ENCODE data around the gene PASK. TPM values are rescaled to one million over a fixed set of nuclear protein-coding genes. Genes with fewer than 3 reads are reported as not detected.

PASK gene
- total and polyA plus RNA-seq, 9 of the 15 experiments (the other 6 are each of a cell fraction or from before 2014, with no cell fraction given), result 1.5 to 30.3 (median 9.9) TPM

- POLR2A ChIA-PET, result interaction anchor here (1.3 kb wide), 1 partner anchor 11 kb away, joined by 4 read pairs; no protein-coding TSS in a partner anchor
- Histone ChIP-seq H3K36me3 (ENCODE audit: control insufficient read depth, insufficient read depth, low read length) (0 out of 3 replicates have a peak, but pooled peaks cover 3% of the 10 kb centered on the region), H3K27me3 (ENCODE audit: control insufficient read depth in 2 of 2, insufficient read depth in 2 of 2, low read length in 2 of 2) (no peaks in the 10 kb centered on the region), H3K9me3 (replicated peaks; ENCODE audit: control insufficient read depth, insufficient read depth, low read depth, low read length) (no peaks in the 10 kb centered on the region), H3K79me2 (ENCODE audit: control insufficient read depth, insufficient read depth, low read length) (peaks cover 25% of the 10 kb centered on the region), H3K4me1 (replicated peaks in 1 of 2; ENCODE audit: control insufficient read depth in 2 of 2, insufficient read depth in 2 of 2, low read length in 2 of 2) (peaks cover 14 to 26% of the 10 kb centered on the region in 2 experiments; a peak in 4 of 5 replicates), H3K4me2 (ENCODE audit: insufficient read depth, low read length) (no peak overlapping the region), H3K9me1 (ENCODE audit: control insufficient read depth, insufficient read depth, low read length) (no peaks in the 10 kb centered on the region), H3K4me3 (no peak overlapping the region), H2AFZ (ENCODE audit: low read depth, low read length) (no peak overlapping the region), H3K9ac (ENCODE audit: insufficient read depth in 1 of 2, low read depth in 2 of 2, low read length in 2 of 2) (no peak overlapping the region), H3K27ac (ENCODE audit: extremely low read depth, low read depth, low read length) (no peak overlapping the region), H4K20me1 (replicated peaks; ENCODE audit: control insufficient read depth, insufficient read depth, low read length) (no peaks in the 10 kb centered on the region)
- FAIRE-seq, result no peak
- CTCF ChIA-PET (ENCODE audit: low intra/inter-chr PET ratio), result no interaction called here
- in situ Hi-C loops (cut with MboI), result no loop called here
- WGBS (ENCODE audit: insufficient coverage, low coverage, missing lambda C conversion rate), result 96% methylated on average over 3 of the region's 3 CpGs
- intact Hi-C loops (cut with micrococcal nuclease), result no loop called here
- TF ChIP-seq SETDB1 (IDR thresholded peaks at IDR 0.05; ENCODE audit: low read length), result no peak
- no peak for TF ChIP-seq SMC3 (conservative IDR thresholded peaks at IDR 0.05; ENCODE audit: insufficient read depth, low read depth, low read length)
- TF ChIP-seq SRSF7 (optimal IDR thresholded peaks at IDR 0.05; ENCODE audit: low read depth, low read length), result no peak
- TF ChIP-seq U2AF2 (optimal IDR thresholded peaks at IDR 0.05; ENCODE audit: low read depth, low read length), result no peak
- no peak for TF ChIP-seq RNF2 (IDR thresholded peaks at IDR 0.05)
- TF ChIP-seq MIER1 (IDR thresholded peaks at IDR 0.05; ENCODE audit: low read depth), result no peak
- TF ChIP-seq ZNF133 (CRISPR knock-in tag; IDR thresholded peaks at IDR 0.05), result no peak
- no peak for DNase-seq (ENCODE audit: extremely low read depth in 1 of 4, low spot score in 3 of 4)
- no peak for ATAC-seq
- no TSS peak for BruUV-seq (replicated peaks)
Observed at GRCh38 chr2:241147336-241147735, 1.9 kb downstream of the PASK start.

GRCh38 chr2:241146286-241146685 lies 3.0 kb downstream of the PASK start:
- intact Hi-C loops (cut with micrococcal nuclease), result no loop called here
- FAIRE-seq, result no peak
- TF ChIP-seq SMAD1 (IDR thresholded peaks at IDR 0.05; ENCODE audit: low read depth, low read length, partially characterized antibody) (no peak), TRIM24 (IDR thresholded peaks at IDR 0.05) (no peak), NELFE (IDR thresholded peaks at IDR 0.05; ENCODE audit: insufficient read depth, insufficient read length) (no peak), MXD1 (CRISPR knock-in tag; IDR thresholded peaks at IDR 0.05; ENCODE audit: borderline replicate concordance, poor library complexity, severe bottlenecking) (no peak), PTTG1 (tag; IDR thresholded peaks at IDR 0.05; ENCODE audit: low read depth) (no peak), ELF4 (CRISPR knock-in tag; IDR thresholded peaks at IDR 0.05) (no peak), ELK1 (CRISPR knock-in tag; IDR thresholded peaks at IDR 0.05) (no peak), ARNT (IDR thresholded peaks at IDR 0.05) (no peak), KAT2B (IDR thresholded peaks at IDR 0.05; ENCODE audit: low read depth, low read length) (no peak), EZH2 (IDR thresholded peaks at IDR 0.05; ENCODE audit: borderline replicate concordance, low read depth, low read length) (no peak)

More at GRCh38 chr2:241146286-241146685, 3.0 kb downstream of the PASK start:
- Histone ChIP-seq H3K4me2 (ENCODE audit: insufficient read depth, low read length) (no peak overlapping the region), H3K27ac (ENCODE audit: extremely low read depth, low read depth, low read length) (no peak overlapping the region), H4K20me1 (replicated peaks; ENCODE audit: control insufficient read depth, insufficient read depth, low read length) (no peaks in the 10 kb centered on the region), H3K36me3 (ENCODE audit: control insufficient read depth, insufficient read depth, low read length) (0 out of 3 replicates have a peak, but pooled peaks cover 3% of the 10 kb centered on the region), H3K9ac (ENCODE audit: insufficient read depth in 1 of 2, low read depth in 2 of 2, low read length in 2 of 2) (no peak overlapping the region), H3K4me1 (replicated peaks in 1 of 2; ENCODE audit: control insufficient read depth in 2 of 2, insufficient read depth in 2 of 2, low read length in 2 of 2) (peaks cover 13 to 24% of the 10 kb centered on the region in 2 experiments; a peak in 4 of 5 replicates), H3K9me1 (ENCODE audit: control insufficient read depth, insufficient read depth, low read length) (no peaks in the 10 kb centered on the region), H2AFZ (ENCODE audit: low read depth, low read length) (no peak overlapping the region), H3K9me3 (replicated peaks; ENCODE audit: control insufficient read depth, insufficient read depth, low read depth, low read length) (no peaks in the 10 kb centered on the region), H3K79me2 (ENCODE audit: control insufficient read depth, insufficient read depth, low read length) (peaks cover 15% of the 10 kb centered on the region), H3K27me3 (ENCODE audit: control insufficient read depth in 2 of 2, insufficient read depth in 2 of 2, low read length in 2 of 2) (no peaks in the 10 kb centered on the region), H3K4me3 (no peak overlapping the region)
- DNase-seq (ENCODE audit: extremely low read depth in 1 of 4, low spot score in 3 of 4), result no peak
- 62% methylated on average over 2 of the region's 4 CpGs for WGBS (ENCODE audit: insufficient coverage, low coverage, missing lambda C conversion rate)
- ChIA-PET CTCF (ENCODE audit: low intra/inter-chr PET ratio) (no interaction called here), POLR2A (interaction anchor here (0.7 kb wide), 1 partner anchor 63 kb away, joined by 3 read pairs; no protein-coding TSS in a partner anchor)
- ATAC-seq, result no peak
- no TSS peak for BruUV-seq (replicated peaks)
- in situ Hi-C loops (cut with MboI), result no loop called here
